Type B pancreatic cell (in vitro differentiated cells): ENCODE data around the gene COMMD4. TPM values are rescaled to one million over a fixed set of nuclear protein-coding genes. Genes with fewer than 3 reads are reported as not detected.

Experiments
- DNase-seq: peaks from one replicate; pipeline ENCODE4 v3.0.0; 2021; ENCODE audit warnings: mixed read lengths; ENCODE audit not compliant: unreplicated experiment; ENCODE audit errors: extremely low spot score
- H3K27ac Mint-ChIP-seq: 2 replicates; pipeline ENCODE4 v1.8.0; 2021; ENCODE audit warnings: mild to moderate bottlenecking, mixed read lengths
- H3K27me3 Mint-ChIP-seq: 2 replicates; pipeline ENCODE4 v1.8.0; 2021; ENCODE audit warnings: mixed read lengths
- H3K36me3 Mint-ChIP-seq: 2 replicates; pipeline ENCODE4 v1.8.0; 2021; ENCODE audit warnings: mixed read lengths
- H3K4me1 Mint-ChIP-seq: one replicate; pipeline ENCODE4 v1.8.0; 2021; ENCODE audit warnings: mixed read lengths; ENCODE audit not compliant: unreplicated experiment
- H3K4me3 Mint-ChIP-seq: 2 replicates; pipeline ENCODE4 v1.8.0; 2021; ENCODE audit warnings: mild to moderate bottlenecking, mixed read lengths
- H3K9me3 Mint-ChIP-seq: 2 replicates; pipeline ENCODE4 v1.8.0; 2021; ENCODE audit warnings: mixed read lengths
- total RNA-seq: library from RNA; stranded (reverse); gene quantifications from 2 replicates; pipeline ENCODE4 v1.2.1, GENCODE V29; 2021; ENCODE audit warnings: low replicate concordance
- TF ChIP-seq, protein P1 (sequence below): fragments of 200-600 bp; sonication (generic); conservative IDR thresholded peaks from 2 replicates; pipeline ENCODE4 v1.5.0; 2021; ENCODE audit warnings: antibody characterized with exemption, mild to moderate bottlenecking

Gene COMMD4
- total RNA-seq, 1 donor from 2014 or later, result 97.7 TPM

DNA sequence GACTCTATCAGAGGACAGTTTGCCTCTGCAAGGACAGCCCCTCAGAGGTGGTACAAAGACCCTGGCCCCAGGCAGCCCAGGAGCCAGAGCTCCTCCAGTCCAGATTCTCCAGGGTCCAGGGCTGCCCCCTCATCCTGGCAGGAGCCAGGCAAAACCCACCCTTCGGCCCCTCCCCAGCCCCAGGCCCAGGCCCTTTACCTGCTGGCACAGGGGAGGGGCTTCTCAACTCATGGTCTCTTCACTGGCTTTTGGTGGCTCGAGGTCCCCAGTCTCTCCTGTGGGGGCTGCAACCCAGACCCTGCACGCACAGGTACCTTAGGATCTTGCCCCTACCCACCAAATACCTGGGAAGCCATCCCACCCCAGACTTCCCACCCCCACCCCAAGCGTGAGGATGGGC lies 19.5 kb downstream of the COMMD4 start:
- H3K27ac Mint-ChIP-seq, result no peak overlapping the region
- no peak overlapping the region for H3K4me3 Mint-ChIP-seq
- no peaks in the 10 kb centered on the region for H3K9me3 Mint-ChIP-seq
- no peak for DNase-seq
- H3K27me3 Mint-ChIP-seq, result no peaks in the 10 kb centered on the region
- no peaks in the 10 kb centered on the region for H3K4me1 Mint-ChIP-seq
- TF ChIP-seq, protein P1, sequence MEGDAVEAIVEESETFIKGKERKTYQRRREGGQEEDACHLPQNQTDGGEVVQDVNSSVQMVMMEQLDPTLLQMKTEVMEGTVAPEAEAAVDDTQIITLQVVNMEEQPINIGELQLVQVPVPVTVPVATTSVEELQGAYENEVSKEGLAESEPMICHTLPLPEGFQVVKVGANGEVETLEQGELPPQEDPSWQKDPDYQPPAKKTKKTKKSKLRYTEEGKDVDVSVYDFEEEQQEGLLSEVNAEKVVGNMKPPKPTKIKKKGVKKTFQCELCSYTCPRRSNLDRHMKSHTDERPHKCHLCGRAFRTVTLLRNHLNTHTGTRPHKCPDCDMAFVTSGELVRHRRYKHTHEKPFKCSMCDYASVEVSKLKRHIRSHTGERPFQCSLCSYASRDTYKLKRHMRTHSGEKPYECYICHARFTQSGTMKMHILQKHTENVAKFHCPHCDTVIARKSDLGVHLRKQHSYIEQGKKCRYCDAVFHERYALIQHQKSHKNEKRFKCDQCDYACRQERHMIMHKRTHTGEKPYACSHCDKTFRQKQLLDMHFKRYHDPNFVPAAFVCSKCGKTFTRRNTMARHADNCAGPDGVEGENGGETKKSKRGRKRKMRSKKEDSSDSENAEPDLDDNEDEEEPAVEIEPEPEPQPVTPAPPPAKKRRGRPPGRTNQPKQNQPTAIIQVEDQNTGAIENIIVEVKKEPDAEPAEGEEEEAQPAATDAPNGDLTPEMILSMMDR, result no peak
- H3K36me3 Mint-ChIP-seq, result no peaks in the 10 kb centered on the region

DNA sequence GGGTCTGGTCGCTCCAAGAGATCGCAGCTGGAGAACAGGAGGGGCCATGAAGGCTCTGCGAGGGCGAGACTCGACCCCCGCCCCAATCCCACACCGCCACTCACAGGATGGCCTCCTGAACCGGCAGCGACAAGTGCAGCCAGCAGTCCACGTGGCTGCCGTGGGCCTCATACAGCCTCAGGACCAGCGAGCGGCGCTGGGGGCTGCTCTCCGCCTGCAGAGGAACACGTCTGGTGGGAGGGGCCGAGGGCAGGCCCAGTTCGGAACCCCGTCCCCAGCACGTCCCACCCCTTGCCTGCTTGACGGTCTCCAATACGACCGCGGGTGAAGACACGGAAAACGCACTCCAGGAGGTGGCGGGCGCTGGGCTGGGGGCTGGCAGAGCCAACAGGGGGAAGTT lies 20.1 kb downstream of the COMMD4 start:
- Mint-ChIP-seq H3K4me1 (no peaks in the 10 kb centered on the region), H3K9me3 (no peaks in the 10 kb centered on the region), H3K4me3 (no peak overlapping the region), H3K36me3 (no peaks in the 10 kb centered on the region), H3K27me3 (no peaks in the 10 kb centered on the region), H3K27ac (no peak overlapping the region)
- peak; percentile 37 for DNase-seq
- TF ChIP-seq, protein P1, result no peak

DNA sequence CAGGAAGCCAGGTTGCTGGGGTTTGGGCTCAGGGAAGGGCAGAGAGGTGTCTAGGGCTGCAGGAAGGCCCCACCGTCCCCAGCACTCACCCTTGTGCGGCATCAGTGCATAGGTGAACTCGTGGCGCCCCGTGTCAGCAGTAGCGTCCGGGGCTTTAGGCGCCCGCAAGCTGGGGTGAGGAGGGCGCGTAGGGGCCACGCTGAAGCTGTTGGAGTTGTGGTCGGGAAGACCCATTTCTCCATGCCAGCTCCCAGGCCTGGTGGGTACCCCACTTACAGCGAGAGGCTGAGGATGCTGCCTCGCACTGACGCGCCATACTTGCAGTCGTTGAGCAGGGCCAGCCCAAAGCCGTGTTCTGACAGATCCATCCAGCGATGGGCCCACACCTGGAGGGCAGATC lies 20.7 kb downstream of the COMMD4 start:
- no peaks in the 10 kb centered on the region for H3K9me3 Mint-ChIP-seq
- no peaks in the 10 kb centered on the region for H3K27me3 Mint-ChIP-seq
- DNase-seq, result peak; percentile 63
- no peaks in the 10 kb centered on the region for H3K36me3 Mint-ChIP-seq
- TF ChIP-seq, protein P1, result no peak
- H3K4me1 Mint-ChIP-seq, result no peaks in the 10 kb centered on the region
- H3K27ac Mint-ChIP-seq, result no peak overlapping the region
- H3K4me3 Mint-ChIP-seq, result no peak overlapping the region

DNA sequence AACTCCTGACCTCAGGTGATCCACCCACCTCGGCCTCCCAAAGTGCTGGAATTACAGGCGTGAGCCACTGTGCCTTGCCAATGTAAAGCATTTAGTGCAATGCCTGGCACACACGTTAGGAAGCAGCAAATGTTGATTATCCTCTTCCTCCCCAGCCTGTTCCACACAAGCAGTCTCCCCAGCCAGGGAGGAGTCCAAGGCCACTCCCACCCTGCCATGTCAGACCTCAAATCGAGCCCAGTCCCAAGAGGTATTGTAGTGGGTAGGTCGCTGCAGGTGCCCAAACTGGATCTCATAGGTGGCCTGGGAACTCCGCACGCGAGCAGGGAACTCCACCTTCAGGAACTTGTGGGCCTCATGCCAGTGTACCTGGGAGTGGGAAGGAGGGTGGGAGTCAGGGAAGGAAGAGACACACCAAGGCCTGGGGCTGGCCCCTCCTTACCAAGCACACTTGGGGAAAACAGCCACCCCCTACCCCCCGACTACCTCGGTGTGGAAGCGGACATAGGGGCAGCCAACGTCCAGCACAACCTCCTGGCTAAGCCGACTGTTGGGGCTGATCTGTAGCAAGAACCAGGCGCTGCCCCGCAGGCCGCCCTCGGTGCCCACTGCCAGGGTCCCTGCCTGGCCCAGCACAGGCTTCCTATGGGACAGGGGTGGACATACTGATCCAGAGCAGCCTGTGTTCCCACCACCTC lies 22.3 kb downstream of the COMMD4 start:
- DNase-seq, result peak; percentile 65
- Mint-ChIP-seq H3K27ac (no peak overlapping the region), H3K36me3 (no peaks in the 10 kb centered on the region), H3K9me3 (no peaks in the 10 kb centered on the region), H3K4me3 (no peak overlapping the region), H3K27me3 (no peaks in the 10 kb centered on the region), H3K4me1 (no peaks in the 10 kb centered on the region)
- TF ChIP-seq, protein P1, result no peak

DNA sequence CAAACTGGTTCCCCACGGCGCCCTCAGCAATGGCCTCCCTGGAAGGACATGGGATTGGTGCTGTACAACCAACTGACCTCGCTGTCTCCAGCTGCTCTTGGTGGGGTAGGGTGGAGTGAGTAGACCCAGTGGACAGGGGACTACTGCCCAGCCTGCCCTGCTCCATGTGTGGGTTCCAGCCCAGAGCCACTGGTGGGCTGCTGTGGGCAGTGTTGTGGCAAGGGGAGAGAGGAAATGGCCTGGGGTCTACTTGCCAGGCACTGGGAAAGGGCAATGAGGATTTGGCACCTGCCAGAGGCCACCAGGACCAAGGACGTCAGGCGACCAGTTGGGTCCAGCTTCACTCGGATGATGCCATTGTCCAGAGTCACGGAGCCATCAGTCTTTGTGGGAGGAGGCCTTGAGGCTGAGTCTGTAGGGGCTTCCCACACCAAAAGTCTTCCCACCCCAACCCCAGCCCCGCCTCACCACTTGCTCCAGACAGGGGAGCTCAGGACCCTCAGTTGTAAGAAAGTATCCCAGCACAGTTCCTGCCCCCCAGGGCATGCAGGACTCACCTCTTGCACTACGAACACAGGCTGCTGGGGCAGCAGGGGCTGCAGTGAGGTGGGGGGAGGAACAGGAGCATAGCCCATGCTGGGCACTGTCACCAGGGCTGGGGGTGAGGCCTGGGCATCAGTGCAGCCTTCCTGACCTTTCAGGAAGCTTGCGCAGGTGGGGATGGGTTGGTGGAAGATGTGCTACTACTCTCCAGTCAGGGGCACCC lies 23.1 kb downstream of the COMMD4 start:
- no peaks in the 10 kb centered on the region for H3K4me1 Mint-ChIP-seq
- no peak overlapping the region for H3K27ac Mint-ChIP-seq
- H3K4me3 Mint-ChIP-seq, result no peak overlapping the region

More for the DNA sequence above, 23.1 kb downstream of the COMMD4 start:
- no peaks in the 10 kb centered on the region for H3K27me3 Mint-ChIP-seq
- no peaks in the 10 kb centered on the region for H3K36me3 Mint-ChIP-seq
- H3K9me3 Mint-ChIP-seq, result no peaks in the 10 kb centered on the region
- peak; percentile 45 for DNase-seq
- TF ChIP-seq, protein P1, result no peak
